GM13977 (cell line): ENCODE data around the gene PDILT.

Source experiments
- DNase-seq: peaks from one replicate; pipeline ENCODE4 v3.0.0; 2012; ENCODE audit warnings: low spot score
- CTCF ChIP-seq: IDR thresholded peaks from 2 replicates; pipeline ENCODE4 v1.5.1; 2012; ENCODE audit warnings: mild to moderate bottlenecking, control low read depth; ENCODE audit not compliant: insufficient read depth; ENCODE audit errors: extremely low read depth, missing control alignments
- in situ Hi-C: fragments of 300-500 bp; cut with MboI; formaldehyde crosslinking; loops from one replicate; pipeline ENCODE4 v1.12.0; 2022; ENCODE audit warnings: low sequenced_read_pairs, low pct_unique_long_range_greater_than_20kb, mixed read lengths, inconsistent platforms; ENCODE audit not compliant: unreplicated experiment

The PDILT gene

GRCh38 chr16:20402651-20403050 is 1.9 kb downstream of the PDILT start:
- no peak for TF ChIP-seq CTCF

GRCh38 chr16:20401475-20402016 is 3.0 kb downstream of the PDILT start:
- in situ Hi-C loops = loop anchor here (25.0 kb wide), 1 partner anchor 311 kb away; no protein-coding TSS in a partner anchor

More at GRCh38 chr16:20402651-20403050, 1.9 kb downstream of the PDILT start:
- DNase-seq = no peak
- in situ Hi-C loops = loop anchor here (25.0 kb wide), 1 partner anchor 310 kb away; no protein-coding TSS in a partner anchor

GRCh38 chr16:20401066-20401465 is 3.5 kb downstream of the PDILT start:
- in situ Hi-C loops = loop anchor here (25.0 kb wide), 1 partner anchor 311 kb away; no protein-coding TSS in a partner anchor
- TF ChIP-seq CTCF = no peak
- DNase-seq = no peak

More at GRCh38 chr16:20401475-20402016, 3.0 kb downstream of the PDILT start:
- no peak for TF ChIP-seq CTCF
- DNase-seq = no peak

GRCh38 chr16:20399185-20399584 is 5.4 kb downstream of the PDILT start:
- no peak for TF ChIP-seq CTCF
- in situ Hi-C loops = no loop called here
- DNase-seq = no peak

GRCh38 chr16:20398603-20399002 is 5.9 kb downstream of the PDILT start:
- in situ Hi-C loops = no loop called here
- no peak for DNase-seq
- no peak for TF ChIP-seq CTCF

- no peak for DNase-seq
- TF ChIP-seq CTCF = no peak
- in situ Hi-C loops = no loop called here
Measured at GRCh38 chr16:20397468-20398074, 7.0 kb downstream of the PDILT start.
